WTC11 (cell line): ENCODE data around the gene PRR30. TPM values are rescaled to one million over a fixed set of nuclear protein-coding genes. Genes with fewer than 3 reads are reported as not detected.

Experiments used
- ATAC-seq: fragments of 200-7000 bp; cut with Tn5 transposase; 2 replicates; pipeline ENCODE4 v1.10.0; 2021; ENCODE audit warnings: mild to moderate bottlenecking, moderate library complexity
- CTCF ChIA-PET: fragments of 300-600 bp; sonication (Branson Sonifier 250); formaldehyde crosslinking; loops from one replicate; lab custom pipeline; 2021; ENCODE audit warnings: antibody characterized with exemption; lab: Charles Lee
- POLR2A ChIA-PET: fragments of 350-600 bp; sonication (Branson Sonifier 250); formaldehyde crosslinking; loops from one replicate; lab custom pipeline; 2021; ENCODE audit warnings: antibody characterized with exemption; lab: Charles Lee
- DNase-seq: peaks from one replicate; pipeline ENCODE4 v3.0.0; 2021; ENCODE audit warnings: low spot score
- H3K27ac Mint-ChIP-seq: 2 replicates; pipeline ENCODE4 v1.8.0; 2021; ENCODE audit warnings: mixed read lengths
- H3K27me3 Mint-ChIP-seq: 2 replicates; pipeline ENCODE4 v1.8.0; 2021; ENCODE audit warnings: low read depth, mild to moderate bottlenecking, moderate library complexity, mixed read lengths
- H3K36me3 Mint-ChIP-seq: 2 replicates; pipeline ENCODE4 v1.8.0; 2021; ENCODE audit warnings: mixed read lengths
- H3K4me1 Mint-ChIP-seq: 2 replicates; pipeline ENCODE4 v1.8.0; 2022; ENCODE audit warnings: mixed read lengths
- H3K4me3 Mint-ChIP-seq: 2 replicates; pipeline ENCODE4 v1.8.0; 2021; ENCODE audit warnings: mild to moderate bottlenecking, moderate library complexity, mixed read lengths
- H3K9me3 Mint-ChIP-seq: 2 replicates; pipeline ENCODE4 v1.8.0; 2021; ENCODE audit warnings: mixed read lengths
- IRF2 ChIP-seq: sonication (generic); formaldehyde crosslinking; IDR thresholded peaks from 2 replicates; pipeline ENCODE4 v1.8.0; 2022; ENCODE audit warnings: low read depth, missing genetic modification reagents, borderline replicate concordance
- MYBL2 ChIP-seq: sonication (generic); formaldehyde crosslinking; IDR thresholded peaks from 2 replicates; pipeline ENCODE4 v1.8.1; 2023; ENCODE audit warnings: mild to moderate bottlenecking, moderate library complexity, missing genetic modification reagents
- NFATC4 ChIP-seq: fragments of 250-450 bp; sonication (Bioruptor Pico); IDR thresholded peaks from 2 replicates; pipeline ENCODE4 v1.9.0; 2021; ENCODE audit warnings: mild to moderate bottlenecking
- NFE2L1 ChIP-seq: sonication (generic); formaldehyde crosslinking; IDR thresholded peaks from 2 replicates; pipeline ENCODE4 v1.8.1; 2023; ENCODE audit warnings: missing genetic modification reagents
- NFYB ChIP-seq: sonication (generic); formaldehyde crosslinking; conservative IDR thresholded peaks from 2 replicates; pipeline ENCODE4 v1.8.0; 2022; ENCODE audit warnings: low read depth, missing genetic modification reagents
- NR1H2 ChIP-seq: sonication (generic); formaldehyde crosslinking; IDR thresholded peaks from 2 replicates; pipeline ENCODE4 v1.9.0; 2021; ENCODE audit warnings: mild to moderate bottlenecking, moderate library complexity, missing genetic modification reagents
- NR2C2 ChIP-seq: sonication (generic); formaldehyde crosslinking; IDR thresholded peaks from 2 replicates; pipeline ENCODE4 v1.8.0; 2022; ENCODE audit warnings: mild to moderate bottlenecking, missing genetic modification reagents
- OVOL2 ChIP-seq: fragments of 250-450 bp; sonication (Bioruptor Pico); IDR thresholded peaks from 2 replicates; pipeline ENCODE4 v1.9.0; 2021; ENCODE audit warnings: mild to moderate bottlenecking, borderline replicate concordance
- SMAD3 ChIP-seq: sonication (generic); formaldehyde crosslinking; IDR thresholded peaks from 2 replicates; pipeline ENCODE4 v1.8.0; 2022; ENCODE audit warnings: missing genetic modification reagents, mild to moderate bottlenecking, borderline replicate concordance
- SOX15 ChIP-seq: fragments of 250-450 bp; sonication (Bioruptor Pico); IDR thresholded peaks from 2 replicates; pipeline ENCODE4 v1.9.0; 2021; ENCODE audit warnings: mild to moderate bottlenecking
- TCF7 ChIP-seq: sonication (generic); formaldehyde crosslinking; IDR thresholded peaks from 2 replicates; pipeline ENCODE4 v1.8.0; 2022; ENCODE audit warnings: mild to moderate bottlenecking, low read depth, missing genetic modification reagents, moderate library complexity
- ZBTB21 ChIP-seq: sonication (generic); formaldehyde crosslinking; IDR thresholded peaks from 2 replicates; pipeline ENCODE4 v1.8.1; 2023; ENCODE audit warnings: mild to moderate bottlenecking, missing genetic modification reagents, borderline replicate concordance
- ZNF263 ChIP-seq: sonication (generic); formaldehyde crosslinking; IDR thresholded peaks from 2 replicates; pipeline ENCODE4 v1.8.1; 2022; ENCODE audit warnings: low read depth, mild to moderate bottlenecking, moderate library complexity, missing genetic modification reagents
- ZNF317 ChIP-seq: sonication (generic); formaldehyde crosslinking; IDR thresholded peaks from 2 replicates; pipeline ENCODE4 v1.8.1; 2023; ENCODE audit warnings: low read depth, mild to moderate bottlenecking, moderate library complexity, missing genetic modification reagents, borderline replicate concordance
- ZNF396 ChIP-seq: fragments of 250-450 bp; sonication (Bioruptor Pico); IDR thresholded peaks from 2 replicates; pipeline ENCODE4 v1.8.0; 2021; ENCODE audit warnings: mild to moderate bottlenecking, moderate library complexity, borderline replicate concordance
- ZNF423 ChIP-seq: fragments of 250-450 bp; sonication (Bioruptor Pico); IDR thresholded peaks from 2 replicates; pipeline ENCODE4 v2.1.2; 2022; ENCODE audit warnings: mild to moderate bottlenecking, moderate library complexity
- ZNF671 ChIP-seq: fragments of 250-450 bp; sonication (Bioruptor Pico); IDR thresholded peaks from 2 replicates; pipeline ENCODE4 v1.8.0; 2021; ENCODE audit warnings: mild to moderate bottlenecking
- total RNA-seq: library from RNA; stranded (reverse); gene quantifications from 3 replicates; pipeline ENCODE4 v1.2.3, GENCODE V29; 2021
- TF ChIP-seq, protein P1 (sequence below): sonication (generic); formaldehyde crosslinking; IDR thresholded peaks from 2 replicates; pipeline ENCODE4 v1.8.1; 2023; ENCODE audit warnings: mild to moderate bottlenecking, missing genetic modification reagents, moderate library complexity
- TF ChIP-seq, protein P2 (sequence below): sonication (generic); formaldehyde crosslinking; conservative IDR thresholded peaks from 2 replicates; pipeline ENCODE4 v1.8.1; 2023; ENCODE audit warnings: mild to moderate bottlenecking, low read depth, missing genetic modification reagents, moderate library complexity
- TF ChIP-seq, protein P3 (sequence below): sonication (generic); formaldehyde crosslinking; IDR thresholded peaks from 2 replicates; pipeline ENCODE4 v1.8.1; 2023; ENCODE audit warnings: mild to moderate bottlenecking, missing genetic modification reagents, moderate library complexity
- TF ChIP-seq, protein P4 (sequence below): fragments of 250-450 bp; sonication (Bioruptor Pico); IDR thresholded peaks from 2 replicates; pipeline ENCODE4 v1.9.0; 2021; ENCODE audit warnings: mild to moderate bottlenecking
- TF ChIP-seq, protein P5 (sequence below): sonication (generic); formaldehyde crosslinking; IDR thresholded peaks from 2 replicates; pipeline ENCODE4 v1.8.1; 2022; ENCODE audit warnings: missing genetic modification reagents, borderline replicate concordance

The PRR30 gene
- total RNA-seq, 1 experiment from 2014 or later, result not detected

DNA sequence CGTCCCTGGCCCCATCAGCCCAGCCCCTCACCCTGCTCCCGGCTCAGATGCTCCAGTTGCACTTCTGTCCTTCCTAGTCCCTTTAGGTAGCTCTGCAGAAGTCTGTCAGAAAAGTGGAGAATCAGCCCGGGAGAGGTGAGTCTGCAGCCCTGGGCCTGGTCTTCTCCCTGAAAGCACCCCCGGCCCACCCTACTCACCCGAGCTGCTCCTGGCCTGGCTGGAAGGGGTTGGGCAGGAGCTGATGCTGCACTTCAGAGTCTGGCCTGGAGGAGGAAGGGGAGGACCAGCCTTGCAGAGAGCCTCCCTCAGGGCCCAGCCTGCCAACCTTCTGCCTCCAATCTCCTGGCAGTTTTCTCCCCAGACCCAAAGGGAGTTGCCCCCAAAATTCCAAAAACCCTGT lies 36.9 kb downstream of the PRR30 start:
- Mint-ChIP-seq H3K36me3 (no peaks in the 10 kb centered on the region), H3K4me1 (no peaks in the 10 kb centered on the region), H3K27ac (no peak overlapping the region), H3K9me3 (no peaks in the 10 kb centered on the region), H3K4me3 (no peak overlapping the region)
- DNase-seq (no peak), ATAC-seq (no peak; the same call in 1 of the 2 replicates)
- ChIA-PET CTCF (interaction anchor here (0.7 to 3.9 kb wide), 5 partner anchors 22 to 178 kb away, joined by 3 to 39 read pairs (median 5); no protein-coding TSS in a partner anchor), POLR2A (interaction anchor here (0.8 to 1.2 kb wide), 2 partner anchors 39 to 100 kb away, joined by 3 to 4 read pairs; no protein-coding TSS in a partner anchor)
- no peak for TF ChIP-seq NFE2L1 (CRISPR knock-in tag)
- TF ChIP-seq NFATC4 (CRISPR knock-in tag), result no peak
- no peak for TF ChIP-seq OVOL2
- no peak for TF ChIP-seq SOX15 (CRISPR knock-in tag)
- TF ChIP-seq TCF7 (CRISPR knock-in tag), result no peak
- no peak for TF ChIP-seq SMAD3
- no peak for TF ChIP-seq ZNF396
- TF ChIP-seq MYBL2 (CRISPR knock-in tag), result no peak
- no peak for TF ChIP-seq NR1H2 (CRISPR knock-in tag)
- TF ChIP-seq ZNF423 (CRISPR knock-in tag), result no peak
- no peak for TF ChIP-seq NR2C2 (CRISPR knock-in tag)
- TF ChIP-seq, protein P1, sequence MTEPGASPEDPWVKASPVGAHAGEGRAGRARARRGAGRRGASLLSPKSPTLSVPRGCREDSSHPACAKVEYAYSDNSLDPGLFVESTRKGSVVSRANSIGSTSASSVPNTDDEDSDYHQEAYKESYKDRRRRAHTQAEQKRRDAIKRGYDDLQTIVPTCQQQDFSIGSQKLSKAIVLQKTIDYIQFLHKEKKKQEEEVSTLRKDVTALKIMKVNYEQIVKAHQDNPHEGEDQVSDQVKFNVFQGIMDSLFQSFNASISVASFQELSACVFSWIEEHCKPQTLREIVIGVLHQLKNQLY, result no peak
- no peak for TF ChIP-seq NFYB (CRISPR knock-in tag)
- no peak for TF ChIP-seq ZBTB21 (CRISPR knock-in tag)
- TF ChIP-seq, protein P2, sequence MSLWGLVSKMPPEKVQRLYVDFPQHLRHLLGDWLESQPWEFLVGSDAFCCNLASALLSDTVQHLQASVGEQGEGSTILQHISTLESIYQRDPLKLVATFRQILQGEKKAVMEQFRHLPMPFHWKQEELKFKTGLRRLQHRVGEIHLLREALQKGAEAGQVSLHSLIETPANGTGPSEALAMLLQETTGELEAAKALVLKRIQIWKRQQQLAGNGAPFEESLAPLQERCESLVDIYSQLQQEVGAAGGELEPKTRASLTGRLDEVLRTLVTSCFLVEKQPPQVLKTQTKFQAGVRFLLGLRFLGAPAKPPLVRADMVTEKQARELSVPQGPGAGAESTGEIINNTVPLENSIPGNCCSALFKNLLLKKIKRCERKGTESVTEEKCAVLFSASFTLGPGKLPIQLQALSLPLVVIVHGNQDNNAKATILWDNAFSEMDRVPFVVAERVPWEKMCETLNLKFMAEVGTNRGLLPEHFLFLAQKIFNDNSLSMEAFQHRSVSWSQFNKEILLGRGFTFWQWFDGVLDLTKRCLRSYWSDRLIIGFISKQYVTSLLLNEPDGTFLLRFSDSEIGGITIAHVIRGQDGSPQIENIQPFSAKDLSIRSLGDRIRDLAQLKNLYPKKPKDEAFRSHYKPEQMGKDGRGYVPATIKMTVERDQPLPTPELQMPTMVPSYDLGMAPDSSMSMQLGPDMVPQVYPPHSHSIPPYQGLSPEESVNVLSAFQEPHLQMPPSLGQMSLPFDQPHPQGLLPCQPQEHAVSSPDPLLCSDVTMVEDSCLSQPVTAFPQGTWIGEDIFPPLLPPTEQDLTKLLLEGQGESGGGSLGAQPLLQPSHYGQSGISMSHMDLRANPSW (CRISPR knock-in tag), result no peak
- TF ChIP-seq, protein P3, sequence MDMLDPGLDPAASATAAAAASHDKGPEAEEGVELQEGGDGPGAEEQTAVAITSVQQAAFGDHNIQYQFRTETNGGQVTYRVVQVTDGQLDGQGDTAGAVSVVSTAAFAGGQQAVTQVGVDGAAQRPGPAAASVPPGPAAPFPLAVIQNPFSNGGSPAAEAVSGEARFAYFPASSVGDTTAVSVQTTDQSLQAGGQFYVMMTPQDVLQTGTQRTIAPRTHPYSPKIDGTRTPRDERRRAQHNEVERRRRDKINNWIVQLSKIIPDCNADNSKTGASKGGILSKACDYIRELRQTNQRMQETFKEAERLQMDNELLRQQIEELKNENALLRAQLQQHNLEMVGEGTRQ (CRISPR knock-in tag), result no peak
- TF ChIP-seq, protein P4, sequence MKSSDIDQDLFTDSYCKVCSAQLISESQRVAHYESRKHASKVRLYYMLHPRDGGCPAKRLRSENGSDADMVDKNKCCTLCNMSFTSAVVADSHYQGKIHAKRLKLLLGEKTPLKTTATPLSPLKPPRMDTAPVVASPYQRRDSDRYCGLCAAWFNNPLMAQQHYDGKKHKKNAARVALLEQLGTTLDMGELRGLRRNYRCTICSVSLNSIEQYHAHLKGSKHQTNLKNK (CRISPR knock-in tag), result no peak
- TF ChIP-seq, all 79 proteins: peak for 0
- 0 out of 2 replicates have a peak, but pooled peaks cover 5% of the 10 kb centered on the region for H3K27me3 Mint-ChIP-seq

DNA sequence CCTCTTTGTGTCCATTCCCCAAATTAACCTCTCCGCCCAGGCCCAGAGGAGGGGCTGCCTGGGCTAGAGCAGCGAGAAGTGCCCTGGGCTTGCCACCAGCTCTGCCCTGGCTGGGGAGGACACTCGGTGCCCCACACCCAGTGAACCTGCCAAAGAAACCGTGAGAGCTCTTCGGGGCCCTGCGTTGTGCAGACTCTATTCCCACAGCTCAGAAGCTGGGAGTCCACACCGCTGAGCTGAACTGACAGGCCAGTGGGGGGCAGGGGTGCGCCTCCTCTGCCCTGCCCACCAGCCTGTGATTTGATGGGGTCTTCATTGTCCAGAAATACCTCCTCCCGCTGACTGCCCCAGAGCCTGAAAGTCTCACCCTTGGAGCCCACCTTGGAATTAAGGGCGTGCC lies 39.2 kb downstream of the PRR30 start:
- Mint-ChIP-seq H3K36me3 (no peaks in the 10 kb centered on the region), H3K27ac (no peak overlapping the region), H3K4me3 (no peak overlapping the region), H3K27me3 (0 out of 2 replicates have a peak, but pooled peaks cover 2% of the 10 kb centered on the region), H3K9me3 (no peaks in the 10 kb centered on the region), H3K4me1 (peaks cover 6% of the 10 kb centered on the region)
- POLR2A ChIA-PET, result no interaction called here
- ATAC-seq (no peak), DNase-seq (no peak)
- CTCF ChIA-PET, result interaction anchor here (1.0 to 3.9 kb wide), 8 partner anchors 12 to 202 kb away, joined by 3 to 39 read pairs (median 12); partner anchors contain the start of genes KHK and PREB
- no peak for TF ChIP-seq IRF2
- no peak for TF ChIP-seq TCF7 (CRISPR knock-in tag)
- no peak for TF ChIP-seq ZNF263 (CRISPR knock-in tag)
- no peak for TF ChIP-seq ZNF317
- no peak for TF ChIP-seq ZNF671
- TF ChIP-seq, protein P4 (CRISPR knock-in tag), result no peak
- TF ChIP-seq, protein P5, sequence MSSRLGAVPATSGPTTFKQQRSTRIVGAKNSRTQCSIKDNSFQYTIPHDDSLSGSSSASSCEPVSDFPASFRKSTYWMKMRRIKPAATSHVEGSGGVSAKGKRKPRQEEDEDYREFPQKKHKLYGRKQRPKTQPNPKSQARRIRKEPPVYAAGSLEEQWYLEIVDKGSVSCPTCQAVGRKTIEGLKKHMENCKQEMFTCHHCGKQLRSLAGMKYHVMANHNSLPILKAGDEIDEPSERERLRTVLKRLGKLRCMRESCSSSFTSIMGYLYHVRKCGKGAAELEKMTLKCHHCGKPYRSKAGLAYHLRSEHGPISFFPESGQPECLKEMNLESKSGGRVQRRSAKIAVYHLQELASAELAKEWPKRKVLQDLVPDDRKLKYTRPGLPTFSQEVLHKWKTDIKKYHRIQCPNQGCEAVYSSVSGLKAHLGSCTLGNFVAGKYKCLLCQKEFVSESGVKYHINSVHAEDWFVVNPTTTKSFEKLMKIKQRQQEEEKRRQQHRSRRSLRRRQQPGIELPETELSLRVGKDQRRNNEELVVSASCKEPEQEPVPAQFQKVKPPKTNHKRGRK (CRISPR knock-in tag), result no peak
